GM21423 (cell line): ENCODE results near the gene ATP6V1B1.

Source experiments
- ATAC-seq: cut with Tn5 transposase; IDR thresholded peaks from one replicate; pipeline ENCODE4 v1.9.1; 2021; ENCODE audit warnings: mild to moderate bottlenecking, moderate library complexity; ENCODE audit not compliant: unreplicated experiment

ATP6V1B1 gene

DNA sequence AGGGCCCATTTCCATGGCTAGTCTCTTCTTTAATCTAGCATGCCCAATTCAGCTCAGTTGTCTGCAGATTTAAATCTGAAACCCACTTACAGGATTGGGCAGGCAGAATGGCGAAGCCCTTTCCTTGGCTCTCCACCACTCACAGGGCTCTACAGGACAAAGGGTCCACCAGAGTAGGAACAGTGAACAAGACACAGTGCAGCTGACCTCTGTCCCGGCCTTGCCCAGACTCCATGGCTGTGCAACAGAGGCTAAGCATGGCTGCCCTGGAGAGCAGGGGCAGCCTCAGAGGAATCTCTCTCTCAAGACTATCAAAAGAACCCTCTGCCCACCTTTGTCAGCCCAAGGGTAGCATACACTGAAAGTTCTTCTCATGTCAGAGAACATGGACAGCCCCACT is 9.7 kb upstream of the ATP6V1B1 start:
- no peak for ATAC-seq

DNA sequence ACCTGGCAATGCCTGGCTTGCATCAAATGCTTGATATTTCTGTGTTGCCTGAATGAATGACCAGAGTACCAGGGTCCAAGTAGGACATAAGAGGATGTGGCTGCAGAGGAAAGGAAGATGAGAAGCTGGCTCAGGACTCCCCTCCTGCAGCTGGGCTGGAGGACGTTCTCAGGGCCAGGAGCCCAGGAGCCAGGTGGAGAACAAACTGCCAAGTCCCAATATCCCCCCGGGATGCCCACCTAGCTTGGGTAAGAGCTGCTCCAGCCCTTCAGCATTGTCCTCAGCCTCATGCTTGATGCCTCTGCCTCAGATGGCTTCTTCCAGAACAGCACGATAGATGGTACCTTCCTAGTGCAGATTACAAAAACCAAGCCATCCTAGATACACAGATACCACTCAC is 8.6 kb upstream of the ATP6V1B1 start:
- no peak for ATAC-seq

DNA sequence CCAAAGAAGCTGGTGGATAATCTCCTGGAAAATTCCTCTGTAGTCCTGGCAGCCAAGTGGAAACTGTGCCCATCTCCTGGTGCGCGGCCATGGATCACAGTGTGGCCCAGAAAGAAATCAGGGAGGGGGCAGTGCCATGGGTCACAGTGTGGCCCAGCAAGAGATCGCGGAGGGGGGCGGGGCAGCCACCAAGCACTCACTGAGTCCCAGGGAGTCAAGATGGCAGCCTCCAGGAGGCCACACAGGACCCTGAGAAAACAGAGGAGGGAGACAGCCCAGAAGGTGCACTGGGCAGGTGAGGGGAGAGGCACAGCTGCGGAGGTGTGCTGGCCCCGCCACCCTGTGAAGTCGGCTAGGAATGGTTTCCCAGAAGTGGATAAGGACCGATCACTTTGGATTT is 8.1 kb upstream of the ATP6V1B1 start:
- ATAC-seq = no peak

DNA sequence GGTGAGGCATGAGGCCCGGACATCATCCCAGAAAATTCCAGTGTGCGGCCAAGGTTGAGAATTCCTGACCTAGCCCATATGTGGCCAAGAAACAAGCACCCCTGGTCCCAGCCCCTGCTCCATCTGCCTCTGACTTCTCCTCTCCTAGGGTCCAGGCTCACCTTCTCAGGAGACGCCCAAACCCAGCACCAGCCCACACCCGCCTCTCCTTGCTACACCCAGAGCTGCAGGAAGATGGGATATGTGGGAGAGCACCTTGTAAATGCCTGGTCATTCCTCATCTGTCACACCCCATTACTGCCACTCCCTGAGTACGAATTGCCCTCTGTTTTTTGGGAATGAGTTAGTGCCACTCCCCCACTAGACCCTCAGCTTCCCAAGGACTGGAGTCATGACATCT is 7.3 kb upstream of the ATP6V1B1 start:
- ATAC-seq = no peak

DNA sequence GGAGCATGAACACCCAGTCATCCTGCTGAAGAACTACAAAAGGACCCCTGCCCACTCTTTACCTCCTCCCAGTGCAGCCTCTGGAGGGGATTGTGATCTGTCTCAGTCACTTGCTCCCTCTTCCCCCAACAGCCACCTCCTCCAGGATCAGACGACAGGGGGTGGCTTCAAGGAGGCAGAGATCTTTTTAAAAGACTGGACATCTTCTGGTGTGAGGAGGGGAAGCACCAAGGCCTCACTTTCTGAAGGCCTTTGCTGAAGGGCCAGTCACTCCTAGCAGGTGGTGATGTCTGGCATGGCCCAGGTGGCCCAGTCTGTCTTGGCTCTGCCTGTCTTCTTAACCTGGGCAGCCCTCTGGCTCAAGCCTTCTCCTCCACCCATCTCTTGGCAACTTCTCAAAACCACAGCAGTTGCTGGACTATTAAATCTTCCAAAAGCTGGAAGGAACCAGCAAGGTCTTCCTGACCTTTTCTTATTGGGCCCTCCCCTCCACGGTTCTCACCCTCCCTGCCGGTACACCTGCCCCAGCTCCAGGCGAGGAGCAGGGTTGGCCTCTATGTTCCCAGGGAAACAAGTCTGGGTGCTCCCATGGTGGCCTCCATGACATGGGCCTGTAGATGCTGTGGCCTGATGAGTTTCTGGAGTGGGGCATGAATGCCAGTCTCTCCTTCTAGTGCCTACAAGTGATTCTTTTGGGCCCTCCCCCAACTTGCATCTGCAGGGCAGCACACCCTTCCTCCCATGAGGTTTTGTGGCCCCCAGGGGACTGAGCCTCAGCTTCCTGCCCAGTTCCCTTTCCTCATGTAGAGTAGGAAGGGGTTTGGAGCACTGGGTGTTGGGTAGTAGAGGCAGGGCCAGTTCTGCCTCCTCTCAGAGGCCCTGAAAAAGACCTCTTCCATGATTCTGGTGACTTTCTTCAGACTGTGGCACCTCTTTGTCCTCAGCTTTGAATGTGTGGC is 5.0 kb upstream of the ATP6V1B1 start:
- ATAC-seq = no peak

DNA sequence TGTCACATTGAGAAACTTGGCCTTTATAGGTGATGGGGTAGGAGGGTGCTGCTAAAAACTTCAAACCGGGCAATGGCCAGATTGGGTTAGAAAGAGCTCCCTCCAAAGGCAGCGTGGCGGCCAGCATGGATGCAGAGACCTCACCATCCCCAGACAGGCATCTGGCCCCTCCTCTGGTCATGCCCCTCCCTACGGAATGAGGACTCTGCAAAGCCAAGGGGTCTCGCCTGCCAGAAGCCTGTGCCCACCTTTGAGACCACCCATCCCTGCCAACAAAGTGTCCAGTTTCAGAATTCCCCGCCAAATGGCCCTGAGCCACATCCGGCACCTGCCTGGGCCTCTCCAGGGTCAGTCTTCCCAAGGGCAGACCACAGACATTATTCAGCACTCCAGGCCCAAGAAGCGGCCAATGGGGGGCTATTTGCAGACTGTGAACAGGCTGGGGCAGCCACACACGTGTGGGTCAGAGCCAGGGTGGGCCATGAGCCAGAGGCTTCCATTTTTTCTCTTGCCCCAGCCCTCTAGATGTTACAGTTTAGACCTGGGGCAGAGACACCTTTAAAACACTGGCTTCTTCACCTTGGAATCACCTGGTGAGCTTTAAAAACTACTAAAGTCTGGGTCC is 4.2 kb upstream of the ATP6V1B1 start:
- ATAC-seq = no peak

DNA sequence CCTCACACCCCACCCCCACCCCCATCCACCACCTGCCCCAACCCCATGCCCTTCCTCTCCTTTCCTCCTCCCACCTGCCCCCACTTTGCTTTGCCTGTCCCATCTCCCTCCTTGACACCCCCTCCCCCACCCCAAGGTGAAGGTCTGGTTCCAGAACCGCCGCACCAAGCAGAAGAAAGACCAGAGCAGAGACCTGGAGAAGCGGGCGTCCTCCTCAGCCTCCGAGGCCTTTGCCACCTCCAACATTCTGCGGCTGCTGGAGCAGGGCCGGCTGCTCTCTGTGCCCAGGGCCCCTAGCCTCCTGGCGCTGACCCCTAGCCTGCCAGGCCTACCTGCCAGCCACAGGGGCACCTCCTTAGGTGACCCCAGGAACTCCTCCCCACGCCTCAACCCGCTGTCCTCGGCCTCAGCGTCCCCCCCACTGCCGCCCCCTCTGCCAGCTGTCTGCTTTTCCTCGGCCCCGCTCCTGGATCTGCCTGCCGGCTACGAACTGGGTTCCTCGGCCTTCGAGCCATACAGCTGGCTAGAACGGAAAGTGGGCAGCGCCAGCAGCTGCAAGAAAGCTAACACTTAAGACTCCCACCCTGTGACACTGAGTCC is 3.0 kb upstream of the ATP6V1B1 start:
- ATAC-seq = no peak

DNA sequence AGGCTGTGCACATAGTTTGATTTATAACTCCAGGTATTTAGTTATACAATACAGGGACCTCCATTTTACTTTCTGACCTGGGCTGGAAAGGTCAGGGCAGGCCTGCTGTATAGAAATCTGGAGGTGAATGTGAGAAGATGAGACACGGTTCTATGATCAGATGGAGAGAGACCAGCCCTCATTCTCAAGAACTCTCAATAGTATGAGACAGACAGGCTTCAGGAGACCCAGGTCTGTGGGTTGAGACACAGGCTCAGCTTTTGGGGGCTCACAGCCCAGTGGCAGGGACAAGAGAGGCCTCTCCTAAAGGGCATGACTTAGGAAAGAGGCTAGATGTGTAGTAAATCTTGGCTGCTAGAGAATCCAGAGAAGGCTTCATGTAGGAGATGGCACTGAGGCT is 719 bp upstream of the ATP6V1B1 start:
- ATAC-seq = no peak

DNA sequence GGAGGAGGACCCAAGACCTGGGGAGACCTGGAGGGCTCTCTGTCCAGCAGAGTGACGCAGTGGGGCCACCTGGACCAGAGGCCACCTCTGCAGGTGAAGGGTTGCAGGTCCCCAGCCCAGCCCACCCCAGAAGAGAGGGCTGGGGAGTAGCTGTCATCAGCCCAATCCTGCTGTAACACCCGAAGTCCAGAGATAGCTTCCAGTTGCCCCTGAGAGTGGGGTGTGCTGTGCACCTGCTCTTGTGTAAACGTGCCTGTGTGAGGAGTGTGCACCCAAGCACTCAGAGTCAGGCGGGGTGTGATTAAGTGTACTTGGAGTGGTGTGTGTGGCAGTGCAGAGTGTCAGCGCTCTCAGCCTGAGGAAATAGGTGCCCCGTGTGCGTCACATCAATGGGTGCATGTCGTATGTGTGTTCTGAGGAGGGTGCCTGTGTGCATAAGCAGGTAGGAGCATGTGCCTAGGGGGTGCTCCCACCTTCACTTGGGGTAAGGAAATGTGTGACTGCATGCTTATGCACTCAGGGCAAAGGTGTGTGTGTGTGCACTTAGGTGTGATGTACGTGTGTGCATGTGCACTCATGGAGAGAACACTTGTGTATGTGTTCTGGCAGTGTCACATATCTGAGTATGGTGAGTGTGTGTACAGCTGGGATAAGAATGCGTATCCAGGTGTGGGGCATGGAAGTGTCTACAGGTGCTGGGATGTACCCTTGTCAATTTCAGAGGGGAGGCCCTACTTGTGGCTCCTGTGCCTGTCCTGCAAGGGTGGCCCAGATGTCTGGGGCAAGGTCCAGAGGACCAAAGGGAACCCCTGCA is 672 bp downstream of the ATP6V1B1 start:
- no peak for ATAC-seq

DNA sequence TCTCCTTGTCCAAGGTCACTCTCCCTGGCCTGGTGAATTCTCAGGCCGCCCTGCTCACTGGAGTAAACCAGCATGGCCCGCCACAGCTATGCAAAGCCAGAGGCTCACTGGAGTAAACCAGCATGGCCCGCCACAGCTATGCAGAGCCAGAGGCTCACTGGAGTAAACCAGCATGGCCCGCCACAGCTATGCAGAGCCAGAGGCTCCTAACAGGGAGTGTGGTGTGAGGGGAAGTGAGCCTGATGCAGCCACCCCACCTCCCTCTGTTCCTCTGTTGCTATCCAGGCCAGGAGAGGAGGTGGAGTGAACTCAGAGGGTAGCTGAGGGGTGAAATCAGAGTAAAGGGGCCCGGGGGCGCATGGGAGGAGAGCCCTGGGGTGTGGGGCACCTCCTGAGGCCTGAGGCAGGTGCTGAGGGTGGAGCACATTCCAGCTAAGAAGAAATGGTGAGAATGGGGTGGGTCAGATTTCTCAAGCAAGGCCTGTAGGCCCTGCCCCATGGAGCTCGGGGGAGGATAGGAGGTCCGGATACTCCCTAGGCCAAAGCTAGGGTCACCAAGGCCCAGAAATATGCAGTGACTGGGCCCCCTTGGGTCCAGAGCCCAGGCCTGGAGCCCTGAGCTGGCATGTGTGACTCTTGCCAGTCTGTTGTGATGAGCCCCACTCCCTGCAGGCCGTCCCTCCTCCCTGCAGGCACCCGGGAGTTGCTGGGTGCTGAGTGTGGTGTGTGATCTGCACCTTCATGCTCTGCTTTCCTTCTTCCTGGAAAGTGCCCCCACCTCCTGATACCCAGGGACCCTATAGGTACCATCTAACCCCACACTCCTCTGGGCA is 1.5 kb downstream of the ATP6V1B1 start:
- no peak for ATAC-seq

DNA sequence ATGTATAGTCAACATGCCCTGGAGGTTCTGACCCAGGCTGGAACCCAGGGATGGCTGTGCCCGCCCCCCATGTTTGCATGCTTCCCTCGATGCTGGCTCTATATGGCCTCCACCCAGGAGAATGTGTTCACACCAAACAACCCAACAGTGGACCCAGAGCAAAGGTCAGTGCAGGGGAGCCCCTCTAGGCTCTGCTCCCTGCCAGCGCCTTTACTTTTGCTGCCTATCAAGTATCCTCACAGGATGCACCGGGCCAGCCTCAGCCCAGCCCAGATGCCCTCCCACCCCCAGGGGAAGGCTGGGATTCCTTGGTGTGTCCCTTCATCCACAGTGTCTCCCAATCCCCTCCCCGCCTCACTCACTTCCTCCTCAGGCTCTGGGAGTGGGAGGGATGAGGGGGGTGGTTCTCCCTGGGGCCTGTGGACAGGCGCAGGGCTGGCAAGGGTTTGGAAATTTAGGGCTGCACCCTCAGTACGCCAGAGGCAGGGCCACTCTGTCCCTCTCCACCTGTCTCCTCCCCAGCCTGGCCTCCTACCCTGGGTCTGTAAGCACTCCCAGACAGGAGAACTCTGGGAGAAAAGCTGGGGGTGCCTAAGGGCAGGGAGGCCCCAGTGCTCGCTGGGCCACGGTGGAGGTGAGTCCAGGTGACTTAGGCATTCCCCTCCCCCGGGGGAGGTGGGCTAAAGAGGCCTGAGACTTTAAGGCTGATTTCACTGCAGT is 2.3 kb downstream of the ATP6V1B1 start:
- ATAC-seq = no peak

DNA sequence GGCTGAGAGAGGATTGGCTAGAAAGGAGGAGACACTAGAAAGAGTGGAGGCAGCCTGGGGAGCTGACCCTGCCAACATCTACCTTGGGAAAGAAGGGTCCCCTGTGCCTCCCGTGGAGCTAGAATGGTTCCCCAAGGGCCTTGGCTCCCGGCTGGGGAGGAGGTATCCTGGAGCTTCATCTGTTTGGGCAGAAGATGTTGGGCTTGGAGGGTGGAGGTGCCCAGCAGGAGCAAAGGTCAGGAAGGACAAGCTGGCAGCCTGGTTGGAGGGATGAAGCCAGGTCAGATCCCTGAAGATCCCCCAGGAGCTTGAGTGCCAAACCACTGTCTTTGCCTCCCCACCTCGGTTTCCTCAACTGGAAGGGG is 2.9 kb downstream of the ATP6V1B1 start:
- ATAC-seq = no peak

DNA sequence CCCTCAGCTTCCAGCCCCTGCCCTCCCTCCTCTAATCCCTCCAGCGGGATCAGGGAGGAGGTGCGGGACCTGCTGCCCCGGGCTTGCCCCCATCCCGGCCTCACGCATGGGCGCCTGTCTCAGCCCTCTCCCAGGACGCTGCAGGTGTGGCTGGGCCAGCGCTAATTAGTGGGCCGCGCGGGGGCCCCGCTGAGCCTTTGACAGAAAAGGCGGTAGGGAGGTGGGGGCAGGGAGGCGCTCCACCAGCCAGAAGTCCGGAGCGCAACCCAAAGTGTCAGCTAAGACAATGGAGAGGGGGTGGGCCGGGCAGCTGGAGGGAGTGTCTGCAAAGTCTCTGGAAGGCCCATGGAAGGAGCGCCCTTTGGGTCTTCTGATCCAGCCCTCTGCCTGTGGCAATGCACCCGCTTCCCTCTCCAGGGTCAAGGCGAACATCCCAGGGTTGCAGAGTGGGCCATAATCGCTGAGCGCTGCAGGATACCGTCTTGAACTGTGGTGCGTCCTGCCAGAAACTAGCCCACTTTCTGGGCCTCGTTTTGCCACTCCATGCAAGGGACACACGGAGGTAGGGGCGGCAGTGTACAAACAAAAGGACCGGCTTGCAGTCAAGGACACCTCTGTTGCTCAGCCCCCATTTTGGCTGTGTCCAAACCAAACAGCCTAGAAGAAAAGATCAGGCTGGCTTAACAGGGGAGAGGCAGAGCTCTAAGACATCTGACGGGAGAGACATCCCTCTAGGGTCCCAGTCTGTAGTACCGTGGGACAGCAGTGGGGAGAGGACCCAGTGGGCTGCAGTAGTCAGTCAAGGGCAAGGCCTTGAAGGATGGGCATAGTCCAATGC is 3.5 kb downstream of the ATP6V1B1 start:
- ATAC-seq = no peak

DNA sequence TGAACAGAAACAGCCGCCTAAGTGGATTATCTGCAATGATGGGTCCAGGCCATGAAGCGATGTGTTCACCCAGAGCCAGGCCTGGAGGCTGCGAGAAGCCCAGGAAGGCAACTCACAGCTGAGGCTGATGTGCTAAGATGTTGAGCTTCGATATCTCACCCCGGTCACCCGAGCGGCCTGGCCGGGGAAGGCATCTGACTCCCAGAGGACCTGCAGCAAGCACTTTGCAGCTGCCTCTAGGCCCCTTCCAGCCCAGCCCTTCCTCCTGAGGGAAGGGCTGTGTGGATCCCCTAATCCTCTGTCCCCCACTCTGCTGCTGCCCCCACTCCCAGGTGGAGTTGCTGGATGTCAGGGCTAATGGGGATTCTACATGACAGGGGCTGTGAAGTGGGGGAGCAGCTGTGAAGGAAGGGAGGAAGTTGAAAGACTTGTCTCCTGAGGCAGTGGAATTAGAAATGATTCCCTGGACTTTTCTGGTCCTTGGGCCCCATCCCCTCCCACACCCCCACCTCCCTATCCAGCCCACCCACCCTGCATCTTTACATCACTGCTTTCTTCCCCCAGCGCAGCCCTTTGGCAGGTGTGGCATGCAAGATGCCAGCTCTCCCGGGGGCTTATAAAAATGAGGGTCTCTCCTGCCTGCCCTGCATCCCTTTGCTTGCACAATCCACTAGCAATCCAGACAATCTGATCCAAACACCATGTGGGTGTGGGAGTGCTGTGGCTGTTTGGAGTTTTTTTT is 4.3 kb downstream of the ATP6V1B1 start:
- ATAC-seq = no peak

DNA sequence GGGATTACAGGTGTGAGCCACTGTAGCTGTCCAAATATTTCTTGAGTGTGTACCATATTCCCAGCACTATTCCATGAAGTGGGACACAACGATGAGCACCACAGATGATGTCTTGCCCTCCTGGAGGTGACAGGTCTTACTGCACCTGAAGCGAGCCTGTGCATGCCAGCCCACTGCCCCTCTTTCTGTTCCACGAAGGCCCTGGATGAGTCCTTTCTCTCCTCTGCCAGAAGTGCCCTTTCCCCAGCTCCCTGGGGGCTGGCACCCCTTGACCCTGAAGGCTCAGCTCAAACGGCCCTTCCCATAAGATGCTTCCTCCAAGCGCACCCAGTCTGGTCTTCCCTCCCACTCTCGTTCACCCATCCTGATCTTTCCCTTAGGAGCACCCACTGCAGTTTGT is 5.5 kb downstream of the ATP6V1B1 start:
- no peak for ATAC-seq

DNA sequence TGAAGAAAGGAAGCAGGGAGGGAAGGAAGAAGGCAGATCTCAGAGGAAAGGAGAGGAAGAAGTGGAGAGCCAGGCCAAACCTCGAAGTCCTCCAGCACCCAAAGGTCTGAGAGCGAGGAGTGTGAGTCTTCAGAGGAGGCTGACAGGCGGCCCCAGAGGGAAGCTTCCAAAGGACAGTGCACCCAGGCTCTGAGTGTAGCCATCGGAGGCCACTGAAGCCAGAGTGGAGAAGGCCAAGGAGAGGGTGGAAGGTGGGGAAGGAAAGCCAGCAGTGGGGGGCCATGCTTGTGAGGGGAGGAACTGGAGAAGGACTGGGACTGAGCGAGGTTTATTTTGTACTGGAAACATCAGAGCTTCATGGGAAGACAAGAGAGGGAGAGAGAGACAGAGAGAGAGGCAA is 6.0 kb downstream of the ATP6V1B1 start:
- ATAC-seq = no peak

DNA sequence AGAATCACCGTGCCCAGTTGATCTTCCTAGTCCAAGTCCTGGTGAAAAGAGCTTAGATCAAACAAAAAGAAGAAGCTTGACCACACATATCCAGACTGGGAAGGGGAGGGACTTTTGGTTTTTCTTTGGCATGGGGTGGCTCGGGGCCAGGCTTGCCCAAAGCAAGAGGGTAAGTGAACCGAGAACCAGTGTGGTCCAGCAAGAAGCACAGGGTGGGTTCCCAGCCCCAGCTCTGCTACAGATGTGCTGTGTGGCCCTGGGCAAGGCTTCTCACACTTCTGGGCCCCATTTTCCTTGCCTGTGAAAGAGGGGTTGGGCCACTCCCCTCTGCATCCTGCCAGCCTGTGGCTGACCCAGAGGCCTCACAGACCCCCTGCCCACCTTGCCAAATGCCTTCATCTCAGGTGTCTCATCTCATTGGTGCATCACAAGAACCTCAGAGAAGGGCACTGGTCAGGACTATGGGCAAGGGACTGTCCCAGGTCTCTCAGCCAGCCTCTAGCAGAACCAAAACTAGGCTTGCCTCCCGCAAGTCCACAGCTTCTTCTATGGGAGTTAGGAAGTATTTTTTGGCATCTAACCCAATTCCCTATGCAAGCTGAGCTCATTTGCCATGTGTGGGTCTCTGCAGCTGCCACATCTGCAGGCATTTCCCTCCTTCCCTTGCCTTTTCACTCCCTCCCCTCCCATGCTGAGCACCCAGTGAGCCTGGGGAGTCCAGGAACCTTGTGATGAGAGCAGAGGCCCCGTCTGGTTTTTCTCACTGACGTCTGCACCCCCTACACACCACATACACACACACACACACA is 6.9 kb downstream of the ATP6V1B1 start:
- ATAC-seq = no peak
